HL-60 (cell line): ENCODE data around the gene KIF24.
A peak's percentile ranks its signal among the peaks of the same experiment; 100 is the strongest.

ENCODE experiments used
- DNase-seq, 2 experiments: peaks; one replicate each; pipeline ENCODE4 v3.0.0-alpha.2; 2010 to 2020; ENCODE audit warnings: low read depth in 1 of 2, low spot score in 1 of 2
- H3K27ac ChIP-seq: fragments of 250-450 bp; sonication (Bioruptor Pico); replicated peaks from 2 replicates; pipeline ENCODE4 v1.5.1; 2020; ENCODE audit warnings: mild to moderate bottlenecking, moderate library complexity
- H3K27me3 ChIP-seq: fragments of 250-450 bp; sonication (Bioruptor Pico); 2 replicates; pipeline ENCODE4 v1.5.1; 2021; ENCODE audit warnings: mild to moderate bottlenecking, moderate library complexity; ENCODE audit not compliant: insufficient read depth, poor library complexity, severe bottlenecking
- H3K4me3 ChIP-seq: replicated peaks from 2 replicates; pipeline ENCODE4 v1.5.1; 2011; ENCODE audit warnings: mild to moderate bottlenecking, control low read depth, low read length; ENCODE audit not compliant: insufficient read depth
- CTCF ChIP-seq: IDR thresholded peaks from one replicate; pipeline ENCODE4 v1.5.1; 2011; ENCODE audit warnings: low read length, control low read depth, inconsistent platforms; ENCODE audit not compliant: insufficient read depth
- GABPA ChIP-seq: IDR thresholded peaks from 2 replicates; pipeline ENCODE4 v1.6.1; 2012; ENCODE audit warnings: low read depth
- POLR2AphosphoS5 ChIP-seq: IDR thresholded peaks from 2 replicates; pipeline ENCODE4 v1.6.1; 2012; ENCODE audit warnings: low read depth
- REST ChIP-seq: IDR thresholded peaks from 2 replicates; pipeline ENCODE4 v1.6.1; 2012; ENCODE audit warnings: low read depth; ENCODE audit not compliant: insufficient replicate concordance
- SPI1 ChIP-seq: IDR thresholded peaks from 2 replicates; pipeline ENCODE4 v1.6.1; 2012; ENCODE audit warnings: low read depth, mild to moderate bottlenecking, borderline replicate concordance

The KIF24 gene

DNA sequence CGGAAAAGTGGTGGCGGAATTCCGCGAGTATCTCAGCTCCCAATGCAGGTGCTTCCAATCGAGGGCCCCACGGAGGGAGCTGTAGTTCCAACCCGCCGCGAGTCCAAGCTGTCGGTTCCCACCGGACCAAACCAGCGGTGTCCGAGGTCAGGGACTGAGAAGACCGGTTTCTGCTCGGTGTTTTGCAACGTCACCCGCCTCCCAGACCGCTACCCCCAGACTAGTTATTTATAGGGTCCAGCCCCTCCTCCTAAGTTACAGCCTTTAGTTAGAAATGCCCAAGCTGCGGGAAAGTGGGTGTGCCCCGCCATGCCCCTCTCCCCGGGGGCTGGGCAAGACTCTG is 48.3 kb upstream of the KIF24 start:
- TF ChIP-seq REST: no peak
- TF ChIP-seq CTCF: no peak
- TF ChIP-seq POLR2AphosphoS5: no peak
- no peak for TF ChIP-seq GABPA
- TF ChIP-seq SPI1: no peak
- Histone ChIP-seq H3K27ac (no peak overlapping the region), H3K4me3 (peak overlapping the region; percentile 74), H3K27me3 (peaks cover 11% of the 10 kb centered on the region)
- no peak for DNase-seq

GRCh38 chr9:34376596-34377403 is 47.7 kb upstream of the KIF24 start, which contains the start of gene MYORG:
MYORG (minus strand) TSS chr9:34376898; CDS start chr9:34372943, 3,955 bp downstream.
- no peak within 1 kb of the TSS for H3K27ac ChIP-seq
- peak within 1 kb of the TSS; percentile 74 for H3K4me3 ChIP-seq
- peaks cover 10% of the 10 kb centered on the region for H3K27me3 ChIP-seq
- TF ChIP-seq REST (no peak), SPI1 (no peak), CTCF (no peak), POLR2AphosphoS5 (no peak), GABPA (no peak)
- DNase-seq: peak; percentile 91 to 92

GRCh38 chr9:34375901-34376595 is 47.0 kb upstream of the KIF24 start:
- no peak for TF ChIP-seq GABPA
- peak; percentile 12 for TF ChIP-seq CTCF
- no peak for TF ChIP-seq POLR2AphosphoS5
- DNase-seq: peak in 1 of 2 experiments; percentile 43
- peaks cover 3% of the 10 kb centered on the region for H3K27me3 ChIP-seq
- no peak overlapping the region for H3K27ac ChIP-seq
- peak overlapping the region; percentile 74 for H3K4me3 ChIP-seq
